K562 (cell line): Measurements from ENCODE around the gene KCNJ14. TPM values are rescaled to one million over a fixed set of nuclear protein-coding genes. Genes with fewer than 3 reads are reported as not detected.

Experiments used
- BACH1 ChIP-seq: fragments of 200-800 bp; sonication (Bioruptor generic); IDR thresholded peaks from 2 replicates; pipeline ENCODE4 v1.6.1; 2016; ENCODE audit warnings: missing genetic modification characterization, missing compliant biosample characterization
- ELF1 ChIP-seq: fragments of 200-800 bp; sonication (Bioruptor generic); IDR thresholded peaks from 2 replicates; pipeline ENCODE4 v1.6.1; 2016; ENCODE audit warnings: missing genetic modification characterization, missing compliant biosample characterization
- HDGF ChIP-seq: fragments of 450-650 bp; IDR thresholded peaks from 2 replicates; pipeline ENCODE4 v1.6.1; 2016
- MYC ChIP-seq, 2 experiments: fragments of 250-450 bp in 1 of 2; sonication (Bioruptor Pico) in 1 of 2; IDR thresholded peaks; 2 replicates each; pipeline versions ENCODE4 v1.5.1 to v1.6.1; 2012 to 2021; ENCODE audit warnings: low read depth in 2 of 2, borderline replicate concordance in 1 of 2, improper control_type of control experiment in 1 of 2, low read length in 1 of 2, mild to moderate bottlenecking in 1 of 2, moderate library complexity in 1 of 2
- RUNX1 ChIP-seq: sonication (generic); IDR thresholded peaks from 2 replicates; pipeline ENCODE4 v1.6.1; 2016; ENCODE audit warnings: antibody characterized with exemption, low read depth
- TRIM28 ChIP-seq: fragments of 450-650 bp; IDR thresholded peaks from 2 replicates; pipeline ENCODE4 v1.6.1; 2017
- ZBTB17 ChIP-seq: fragments of 450-650 bp; formaldehyde crosslinking; IDR thresholded peaks from 2 replicates; pipeline ENCODE4 v1.4.0; 2020; ENCODE audit warnings: mild to moderate bottlenecking
- polyA plus RNA-seq, 8 experiments: library from polyadenylated mRNA; depleted of rRNA in 4 of 8; stranded (reverse) in 5 of 8; unstranded in 3 of 8; fragments of >200 nt; fragmentation: Nextera tagmentation in 2 of 8; fragmentation: Illumina TruSeq in 1 of 8; extraction: Ambion mirVana in 2 of 8; extraction: Trizol in 1 of 8; gene quantifications; 2 replicates each; pipeline versions ENCODE4 v1.2.1 to v1.2.3, GENCODE V29; 2011 to 2014; ENCODE audit warnings: inconsistent platforms in 1 of 8, missing spikeins in 1 of 8
- total RNA-seq, 7 experiments: library from RNA; depleted of rRNA in 6 of 7; stranded (reverse); fragments of >200 nt in 6 of 7; fragmentation: Illumina TruSeq in 2 of 7; extraction: Trizol in 2 of 7; gene quantifications; 2 replicates each; pipeline versions ENCODE4 v1.2.1 to v1.2.3, GENCODE V29; 2011 to 2021; ENCODE audit warnings: low replicate concordance in 1 of 7
- TF ChIP-seq, protein P1 (sequence below), 2 experiments: fragments of 150-350 bp in 1 of 2; IDR thresholded peaks; 2 replicates each; pipeline ENCODE4 v1.6.1; 2012 to 2016; ENCODE audit warnings: low read depth in 2 of 2, low read length in 2 of 2, mild to moderate bottlenecking in 1 of 2, moderate library complexity in 1 of 2
- TF ChIP-seq, protein P2 (sequence below): sonication (generic); formaldehyde crosslinking; IDR thresholded peaks from 2 replicates; pipeline ENCODE4 v1.8.0; 2022; ENCODE audit warnings: missing genetic modification reagents, mild to moderate bottlenecking, borderline replicate concordance

The KCNJ14 gene
- total and polyA plus RNA-seq, 9 of the 15 experiments (the other 6 are each of a cell fraction or from before 2014, with no cell fraction given), result 0.15 to 1.6 (median 0.49) TPM

DNA sequence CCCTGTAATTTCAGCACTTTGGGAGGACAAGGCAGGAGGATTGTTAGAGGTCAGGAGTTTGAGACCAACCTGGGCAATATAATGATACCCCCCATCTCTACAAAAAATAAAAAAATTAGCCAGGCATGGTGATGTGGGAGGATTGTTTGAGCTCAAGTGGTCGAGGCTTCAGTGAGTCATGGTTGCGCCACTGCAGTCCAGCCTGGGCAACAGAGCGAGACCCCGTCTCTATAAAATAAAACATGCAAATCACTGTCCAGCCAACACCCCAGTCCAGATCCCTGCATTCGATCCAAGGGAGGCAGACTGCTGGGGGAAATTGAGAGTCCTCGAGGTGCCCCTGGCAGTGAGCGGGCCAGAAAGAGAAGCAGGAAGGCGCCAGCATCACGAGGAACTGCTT, 20.8 kb downstream of the KCNJ14 start (continued):
- TF ChIP-seq, protein P1, sequence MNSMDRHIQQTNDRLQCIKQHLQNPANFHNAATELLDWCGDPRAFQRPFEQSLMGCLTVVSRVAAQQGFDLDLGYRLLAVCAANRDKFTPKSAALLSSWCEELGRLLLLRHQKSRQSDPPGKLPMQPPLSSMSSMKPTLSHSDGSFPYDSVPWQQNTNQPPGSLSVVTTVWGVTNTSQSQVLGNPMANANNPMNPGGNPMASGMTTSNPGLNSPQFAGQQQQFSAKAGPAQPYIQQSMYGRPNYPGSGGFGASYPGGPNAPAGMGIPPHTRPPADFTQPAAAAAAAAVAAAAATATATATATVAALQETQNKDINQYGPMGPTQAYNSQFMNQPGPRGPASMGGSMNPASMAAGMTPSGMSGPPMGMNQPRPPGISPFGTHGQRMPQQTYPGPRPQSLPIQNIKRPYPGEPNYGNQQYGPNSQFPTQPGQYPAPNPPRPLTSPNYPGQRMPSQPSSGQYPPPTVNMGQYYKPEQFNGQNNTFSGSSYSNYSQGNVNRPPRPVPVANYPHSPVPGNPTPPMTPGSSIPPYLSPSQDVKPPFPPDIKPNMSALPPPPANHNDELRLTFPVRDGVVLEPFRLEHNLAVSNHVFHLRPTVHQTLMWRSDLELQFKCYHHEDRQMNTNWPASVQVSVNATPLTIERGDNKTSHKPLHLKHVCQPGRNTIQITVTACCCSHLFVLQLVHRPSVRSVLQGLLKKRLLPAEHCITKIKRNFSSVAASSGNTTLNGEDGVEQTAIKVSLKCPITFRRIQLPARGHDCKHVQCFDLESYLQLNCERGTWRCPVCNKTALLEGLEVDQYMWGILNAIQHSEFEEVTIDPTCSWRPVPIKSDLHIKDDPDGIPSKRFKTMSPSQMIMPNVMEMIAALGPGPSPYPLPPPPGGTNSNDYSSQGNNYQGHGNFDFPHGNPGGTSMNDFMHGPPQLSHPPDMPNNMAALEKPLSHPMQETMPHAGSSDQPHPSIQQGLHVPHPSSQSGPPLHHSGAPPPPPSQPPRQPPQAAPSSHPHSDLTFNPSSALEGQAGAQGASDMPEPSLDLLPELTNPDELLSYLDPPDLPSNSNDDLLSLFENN (IDR thresholded peaks at IDR 0.05; ENCODE audit: low read depth in 2 of 2, low read length in 2 of 2), result no peak
- no peak for TF ChIP-seq HDGF
- no peak for TF ChIP-seq ZBTB17 (CRISPR knock-in tag)
- no peak for TF ChIP-seq TRIM28
- no peak for TF ChIP-seq ELF1 (tag)
- no peak for TF ChIP-seq BACH1 (tag)
- TF ChIP-seq RUNX1, result no peak
- TF ChIP-seq, protein P2, sequence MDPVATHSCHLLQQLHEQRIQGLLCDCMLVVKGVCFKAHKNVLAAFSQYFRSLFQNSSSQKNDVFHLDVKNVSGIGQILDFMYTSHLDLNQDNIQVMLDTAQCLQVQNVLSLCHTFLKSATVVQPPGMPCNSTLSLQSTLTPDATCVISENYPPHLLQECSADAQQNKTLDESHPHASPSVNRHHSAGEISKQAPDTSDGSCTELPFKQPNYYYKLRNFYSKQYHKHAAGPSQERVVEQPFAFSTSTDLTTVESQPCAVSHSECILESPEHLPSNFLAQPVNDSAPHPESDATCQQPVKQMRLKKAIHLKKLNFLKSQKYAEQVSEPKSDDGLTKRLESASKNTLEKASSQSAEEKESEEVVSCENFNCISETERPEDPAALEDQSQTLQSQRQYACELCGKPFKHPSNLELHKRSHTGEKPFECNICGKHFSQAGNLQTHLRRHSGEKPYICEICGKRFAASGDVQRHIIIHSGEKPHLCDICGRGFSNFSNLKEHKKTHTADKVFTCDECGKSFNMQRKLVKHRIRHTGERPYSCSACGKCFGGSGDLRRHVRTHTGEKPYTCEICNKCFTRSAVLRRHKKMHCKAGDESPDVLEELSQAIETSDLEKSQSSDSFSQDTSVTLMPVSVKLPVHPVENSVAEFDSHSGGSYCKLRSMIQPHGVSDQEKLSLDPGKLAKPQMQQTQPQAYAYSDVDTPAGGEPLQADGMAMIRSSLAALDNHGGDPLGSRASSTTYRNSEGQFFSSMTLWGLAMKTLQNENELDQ (CRISPR knock-in tag), result no peak
- TF ChIP-seq MYC (IDR thresholded peaks at IDR 0.05; ENCODE audit: low read depth, low read length), result no peak
- no peak for TF ChIP-seq MYC (CRISPR knock-in tag; IDR thresholded peaks at IDR 0.05; ENCODE audit: borderline replicate concordance, low read depth)
